Karpas-422 (cell line): Measurements from ENCODE around the gene GNPNAT1. TPM values are rescaled to one million over a fixed set of nuclear protein-coding genes. Genes with fewer than 3 reads are reported as not detected.

Experiments
- DNase-seq: peaks from one replicate; pipeline ENCODE4 v3.0.0-alpha.2; 2015
- H2AFZ ChIP-seq: fragments of 200-600 bp; sonication (generic); 2 replicates; pipeline ENCODE4 v1.6.1; 2014; ENCODE audit warnings: antibody characterized with exemption, low read length, mixed read lengths
- H3K27ac ChIP-seq: fragments of 200-600 bp; sonication (generic); 2 replicates; pipeline ENCODE4 v1.5.1; 2014; ENCODE audit warnings: mild to moderate bottlenecking, low read length, moderate library complexity
- H3K27me3 ChIP-seq: fragments of 200-600 bp; sonication (generic); 2 replicates; pipeline ENCODE4 v1.6.1; 2014; ENCODE audit warnings: low read length, mixed read lengths
- H3K36me3 ChIP-seq: fragments of 200-600 bp; sonication (generic); 2 replicates; pipeline ENCODE4 v1.6.1; 2014; ENCODE audit warnings: low read length, mixed read lengths; ENCODE audit not compliant: insufficient read depth
- H3K4me1 ChIP-seq: fragments of 200-600 bp; sonication (generic); 2 replicates; pipeline ENCODE4 v1.6.1; 2014; ENCODE audit warnings: mild to moderate bottlenecking, low read length, mixed read lengths
- H3K4me2 ChIP-seq: fragments of 200-600 bp; sonication (generic); 2 replicates; pipeline ENCODE4 v1.6.1; 2014; ENCODE audit warnings: low read length, low read depth, mild to moderate bottlenecking; ENCODE audit not compliant: poor library complexity, severe bottlenecking
- H3K4me3 ChIP-seq: fragments of 200-600 bp; sonication (generic); 2 replicates; pipeline ENCODE4 v1.5.1; 2014; ENCODE audit warnings: mild to moderate bottlenecking, antibody characterized with exemption, low read length, mixed read lengths
- H3K79me2 ChIP-seq: fragments of 200-600 bp; sonication (generic); 2 replicates; pipeline ENCODE4 v1.6.1; 2014; ENCODE audit warnings: mild to moderate bottlenecking, low read length, mixed read lengths
- H3K9ac ChIP-seq: fragments of 200-600 bp; sonication (generic); 2 replicates; pipeline ENCODE4 v1.6.0; 2014; ENCODE audit warnings: low read length
- H3K9me2 ChIP-seq: fragments of 200-600 bp; sonication (generic), shearing (Covaris generic); replicated peaks from 2 replicates; pipeline ENCODE4 v1.6.0; 2014; ENCODE audit warnings: mild to moderate bottlenecking, low read length, moderate library complexity; ENCODE audit not compliant: insufficient read depth
- H3K9me3 ChIP-seq: fragments of 300-700, 200-600 bp; sonication (generic); 2 replicates; pipeline ENCODE4 v1.6.1; 2014; ENCODE audit warnings: low read length, mixed read lengths
- H4K20me1 ChIP-seq: fragments of 200-600 bp; sonication (generic); 2 replicates; pipeline ENCODE4 v1.6.1; 2014; ENCODE audit warnings: mild to moderate bottlenecking, antibody characterized with exemption, low read length, low read depth; ENCODE audit not compliant: insufficient read depth
- total RNA-seq: library from RNA; depleted of rRNA; stranded (reverse); fragments of >200 nt; shearing (Covaris generic); gene quantifications from 2 replicates; pipeline ENCODE4 v1.2.3, GENCODE V29; 2014; ENCODE audit warnings: low replicate concordance

GNPNAT1 gene
- total RNA-seq, 1 experiment from 2014 or later = 30.7 TPM

DNA sequence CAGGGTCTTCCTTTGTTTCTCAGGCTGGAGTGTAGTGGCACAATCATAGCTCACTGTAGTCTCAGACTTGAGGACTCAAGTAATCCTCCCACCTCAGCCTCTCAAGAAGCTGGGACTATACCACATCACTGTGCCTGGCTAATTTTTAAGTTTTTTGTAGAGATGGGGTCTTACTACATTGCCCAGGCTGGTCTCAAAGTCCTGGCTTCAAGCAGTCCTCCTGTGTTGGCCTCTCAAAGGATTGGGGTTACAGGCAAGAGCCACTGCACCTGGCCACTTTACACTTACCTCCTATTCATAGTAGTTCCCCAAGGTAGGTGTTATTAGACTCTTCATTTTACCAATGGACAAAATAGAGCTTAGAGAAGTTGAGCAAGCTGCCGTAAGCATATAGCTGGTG is 32.3 kb downstream of the GNPNAT1 start:
- Histone ChIP-seq H3K9ac (no peak overlapping the region), H4K20me1 (no peaks in the 10 kb centered on the region), H3K4me2 (no peak overlapping the region), H3K9me2 (no peaks in the 10 kb centered on the region), H3K27me3 (no peaks in the 10 kb centered on the region), H3K9me3 (no peaks in the 10 kb centered on the region), H3K79me2 (peaks cover 15% of the 10 kb centered on the region), H3K4me1 (peaks cover 9% of the 10 kb centered on the region), H2AFZ (no peak overlapping the region), H3K36me3 (peaks cover 25% of the 10 kb centered on the region; the same call in 1 of the 2 replicates), H3K27ac (no peak overlapping the region), H3K4me3 (no peak overlapping the region)
- no peak for DNase-seq

DNA sequence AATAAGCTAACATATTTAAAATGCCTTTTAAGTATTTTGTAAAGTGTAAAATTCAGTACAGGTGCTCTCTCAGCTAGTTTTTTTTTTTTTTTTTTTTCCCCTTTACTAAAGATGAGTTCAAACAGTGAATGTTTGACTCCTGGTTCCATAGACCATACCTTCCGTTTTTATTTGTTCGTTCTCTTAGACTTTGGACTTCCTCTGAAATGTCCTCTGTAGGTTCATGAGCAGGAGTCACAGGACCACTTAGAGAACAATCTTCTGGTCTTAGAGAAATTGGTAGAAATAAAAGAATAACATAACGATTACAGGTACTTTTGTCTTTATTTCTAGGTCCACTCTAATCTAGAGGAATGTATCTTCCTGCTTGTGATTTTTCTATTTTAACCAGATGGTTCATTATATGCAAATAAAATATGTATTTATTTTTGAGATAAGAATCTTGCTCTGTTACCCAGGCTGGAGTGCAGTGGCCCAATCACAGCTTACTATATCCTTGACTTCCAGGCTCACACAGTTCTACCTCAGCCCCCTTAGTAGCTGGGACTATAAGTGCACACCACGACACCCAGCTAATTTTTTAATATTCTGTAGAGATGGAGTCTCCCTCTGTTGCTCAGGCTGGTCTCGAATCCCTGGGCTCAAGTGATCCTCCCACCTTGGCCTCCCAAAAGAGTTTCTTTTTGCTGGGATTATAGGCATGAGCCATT is 35.6 kb downstream of the GNPNAT1 start:
- H3K9ac ChIP-seq = no peak overlapping the region

DNA sequence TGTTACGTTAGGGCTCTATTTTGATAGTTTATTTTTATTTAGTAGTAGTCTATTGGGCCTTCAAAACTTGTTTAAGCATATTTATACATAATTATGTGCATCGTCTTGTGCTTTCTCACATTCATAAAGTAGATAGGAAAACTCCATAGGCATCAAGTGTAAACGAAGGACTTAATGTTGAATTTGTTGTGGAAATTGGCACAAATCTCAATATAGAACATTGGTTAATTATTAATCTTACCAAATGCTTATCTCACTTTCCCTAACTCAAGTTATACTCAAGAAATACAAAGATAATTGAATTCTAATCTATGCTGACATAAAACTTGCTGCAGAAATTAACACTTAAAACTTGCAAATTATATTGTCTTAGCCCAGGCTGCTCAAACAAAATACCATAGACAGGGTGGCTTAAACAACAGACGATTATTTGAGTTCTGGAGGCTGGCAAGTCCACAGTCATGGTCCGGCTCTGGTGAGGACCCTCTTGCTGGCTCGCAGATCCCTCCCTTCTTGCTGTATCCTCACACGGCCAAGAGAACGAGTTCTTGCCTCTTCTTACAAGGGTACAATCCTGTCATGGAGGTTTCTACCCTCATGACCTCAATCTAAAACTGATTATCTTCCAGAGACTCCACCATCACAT is 42.6 kb downstream of the GNPNAT1 start:
- Histone ChIP-seq H3K9ac (no peak overlapping the region), H2AFZ (no peak overlapping the region), H3K4me3 (no peak overlapping the region), H3K4me2 (no peak overlapping the region), H3K36me3 (peaks cover 53% of the 10 kb centered on the region; the same call in 1 of the 2 replicates), H3K27me3 (no peaks in the 10 kb centered on the region), H3K79me2 (peaks cover 38% of the 10 kb centered on the region), H3K9me2 (no peaks in the 10 kb centered on the region), H3K9me3 (no peaks in the 10 kb centered on the region), H3K4me1 (peaks cover 27% of the 10 kb centered on the region), H3K27ac (no peak overlapping the region), H4K20me1 (no peaks in the 10 kb centered on the region)
- DNase-seq = no peak

More for the DNA sequence above, 35.6 kb downstream of the GNPNAT1 start:
- H3K4me1 ChIP-seq = peaks cover 6% of the 10 kb centered on the region
- no peak overlapping the region for H3K4me3 ChIP-seq
- H3K36me3 ChIP-seq = peaks cover 31% of the 10 kb centered on the region; the same call in 1 of the 2 replicates
- no peak overlapping the region for H2AFZ ChIP-seq
- H3K79me2 ChIP-seq = peaks cover 4% of the 10 kb centered on the region; the same call in 1 of the 2 replicates
- H3K27ac ChIP-seq = no peak overlapping the region
- no peaks in the 10 kb centered on the region for H4K20me1 ChIP-seq
- no peaks in the 10 kb centered on the region for H3K9me3 ChIP-seq
- H3K9me2 ChIP-seq = no peaks in the 10 kb centered on the region
- H3K27me3 ChIP-seq = no peaks in the 10 kb centered on the region
- DNase-seq = no peak
- H3K4me2 ChIP-seq = no peak overlapping the region

DNA sequence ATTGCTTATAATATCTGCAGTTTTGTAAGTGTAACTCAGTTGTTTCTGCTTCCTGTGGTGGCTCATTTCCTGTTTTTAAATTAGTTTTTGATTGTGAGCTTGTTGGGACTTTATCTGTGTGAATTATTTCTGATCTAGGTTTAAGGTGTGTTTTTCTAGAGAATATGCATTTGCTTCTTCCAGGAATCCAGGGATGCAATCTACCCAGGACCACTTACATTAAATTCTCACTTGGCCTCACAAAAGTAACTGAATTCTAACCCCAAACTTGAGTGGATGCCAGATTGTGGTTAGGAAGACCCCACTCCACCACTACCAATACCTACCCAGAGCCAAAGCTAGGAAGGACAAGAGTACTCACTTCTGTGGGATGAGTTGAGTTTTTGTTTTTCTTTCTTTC is 49.5 kb downstream of the GNPNAT1 start:
- Histone ChIP-seq H3K9ac (peak overlapping the region; percentile 63), H4K20me1 (no peaks in the 10 kb centered on the region), H3K4me1 (peaks cover 52% of the 10 kb centered on the region), H3K9me3 (no peaks in the 10 kb centered on the region), H3K79me2 (peaks cover 91% of the 10 kb centered on the region), H3K4me2 (peak overlapping the region; percentile 73), H2AFZ (peak overlapping the region; percentile 32), H3K4me3 (peak overlapping the region; percentile 54), H3K36me3 (peaks cover 26% of the 10 kb centered on the region; the same call in 1 of the 2 replicates), H3K9me2 (no peaks in the 10 kb centered on the region), H3K27me3 (no peaks in the 10 kb centered on the region), H3K27ac (peak overlapping the region; percentile 93)
- no peak for DNase-seq

DNA sequence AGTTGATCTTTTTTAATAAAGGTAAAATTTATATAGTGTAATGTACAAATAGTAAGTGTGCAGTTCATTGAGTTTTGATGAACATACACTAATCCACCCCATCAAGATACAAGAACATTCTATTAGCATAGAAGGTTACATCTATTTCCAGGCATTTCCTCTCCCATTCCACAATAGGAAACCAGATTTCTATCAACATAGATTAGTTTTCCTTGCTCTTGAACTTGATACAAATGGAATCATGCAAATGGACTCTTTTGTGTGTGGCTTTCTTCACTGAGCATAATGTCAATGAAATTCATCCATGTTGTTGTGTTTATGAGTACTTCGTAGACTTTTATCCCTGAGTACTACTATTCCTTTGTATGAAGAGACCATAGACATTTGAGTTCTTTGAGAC is 50.7 kb downstream of the GNPNAT1 start:
- Histone ChIP-seq H3K9me3 (no peaks in the 10 kb centered on the region), H3K9me2 (no peaks in the 10 kb centered on the region), H3K27ac (peak overlapping the region; percentile 93), H4K20me1 (no peaks in the 10 kb centered on the region), H3K79me2 (peaks cover 94% of the 10 kb centered on the region), H3K4me3 (no peak overlapping the region), H3K27me3 (no peaks in the 10 kb centered on the region), H3K4me1 (peaks cover 60% of the 10 kb centered on the region), H3K4me2 (no peak overlapping the region), H3K36me3 (peaks cover 17% of the 10 kb centered on the region; the same call in 1 of the 2 replicates), H2AFZ (no peak overlapping the region), H3K9ac (no peak overlapping the region)
- DNase-seq = no peak

DNA sequence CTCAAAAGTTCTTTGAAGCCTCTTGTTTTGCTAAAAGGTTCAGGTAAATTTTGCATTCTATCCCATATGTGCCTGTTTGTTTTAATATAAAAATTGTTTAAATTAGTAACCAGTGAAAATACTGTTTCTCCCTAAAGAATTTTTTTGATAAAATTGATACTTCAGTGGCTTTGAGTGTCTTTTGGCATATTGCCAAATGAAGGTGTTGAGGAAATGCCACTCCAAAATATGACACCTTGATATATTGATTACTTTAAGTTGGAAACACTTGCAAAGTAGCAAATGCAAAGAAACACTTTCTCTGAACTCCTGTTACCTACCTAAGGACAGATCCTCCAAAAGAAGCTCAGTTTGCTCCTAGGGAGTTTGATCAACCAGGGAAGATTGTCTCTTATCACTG is 53.0 kb downstream of the GNPNAT1 start:
- H4K20me1 ChIP-seq = no peaks in the 10 kb centered on the region
- no peaks in the 10 kb centered on the region for H3K27me3 ChIP-seq
- H3K9ac ChIP-seq = no peak overlapping the region
- H3K4me3 ChIP-seq = no peak overlapping the region
- DNase-seq = no peak
- H3K4me2 ChIP-seq = no peak overlapping the region
- H3K27ac ChIP-seq = no peak overlapping the region
- H3K9me2 ChIP-seq = no peaks in the 10 kb centered on the region
- peaks cover 97% of the 10 kb centered on the region for H3K79me2 ChIP-seq
- H3K9me3 ChIP-seq = no peaks in the 10 kb centered on the region
- H3K4me1 ChIP-seq = peaks cover 57% of the 10 kb centered on the region
- H3K36me3 ChIP-seq = peaks cover 13% of the 10 kb centered on the region; the same call in 1 of the 2 replicates
- H2AFZ ChIP-seq = no peak overlapping the region

DNA sequence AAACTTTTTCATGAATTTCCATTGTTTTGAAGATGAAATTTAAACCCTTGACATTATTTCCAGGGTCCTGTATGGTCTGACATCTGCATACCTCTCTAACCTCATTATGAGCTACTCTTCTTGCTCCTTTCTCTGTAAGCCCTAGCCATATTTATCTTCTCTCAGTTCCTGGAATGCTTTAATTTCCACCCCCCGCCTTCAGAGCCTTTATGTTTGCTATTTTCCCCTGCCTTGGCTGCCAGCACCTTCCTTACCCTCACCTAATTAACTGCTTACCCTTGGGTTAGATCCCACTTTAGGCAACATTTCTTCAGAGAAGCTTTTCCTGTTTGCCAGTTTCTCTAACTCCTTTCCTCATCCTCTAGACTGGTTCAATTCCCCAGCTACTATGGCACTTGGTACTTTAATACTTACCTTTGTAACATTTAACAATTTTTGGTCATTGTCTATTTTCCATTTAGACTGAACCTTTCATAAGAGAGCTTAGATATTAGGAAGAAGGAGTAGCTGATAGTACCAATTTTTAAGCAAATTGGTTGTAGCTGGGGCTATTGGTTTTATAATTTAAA is 55.4 kb downstream of the GNPNAT1 start:
- no peak overlapping the region for H2AFZ ChIP-seq
- no peak overlapping the region for H3K9ac ChIP-seq
- H3K36me3 ChIP-seq = peaks cover 21% of the 10 kb centered on the region; the same call in 1 of the 2 replicates
- H3K9me2 ChIP-seq = no peaks in the 10 kb centered on the region
- peaks cover 99% of the 10 kb centered on the region for H3K79me2 ChIP-seq
- peaks cover 43% of the 10 kb centered on the region for H3K4me1 ChIP-seq
- no peak overlapping the region for H3K4me2 ChIP-seq
- H4K20me1 ChIP-seq = no peaks in the 10 kb centered on the region
- no peaks in the 10 kb centered on the region for H3K9me3 ChIP-seq
- H3K27me3 ChIP-seq = no peaks in the 10 kb centered on the region
- H3K27ac ChIP-seq = peak overlapping the region; percentile 40
- DNase-seq = no peak
- H3K4me3 ChIP-seq = no peak overlapping the region

DNA sequence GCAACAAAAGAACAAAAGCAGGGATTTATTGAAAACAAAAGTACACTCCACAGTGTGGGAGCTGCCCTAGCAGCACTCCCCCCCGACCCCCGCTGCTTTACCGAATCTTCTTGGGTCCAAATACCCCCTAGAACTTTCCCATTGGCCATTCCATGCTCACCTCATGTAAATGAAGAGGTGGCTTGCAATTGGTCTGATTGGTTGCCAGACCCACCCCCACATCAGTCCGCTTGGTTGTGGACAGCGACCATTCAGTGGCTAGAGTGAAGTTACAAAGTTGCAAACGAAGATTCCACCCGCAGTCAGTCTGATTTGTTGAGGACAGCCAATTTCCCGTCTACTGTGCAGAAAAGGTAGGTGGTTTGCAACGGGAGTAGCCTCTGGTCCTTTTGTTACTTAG is 57.6 kb downstream of the GNPNAT1 start:
- Histone ChIP-seq H3K27me3 (no peaks in the 10 kb centered on the region), H3K79me2 (peaks cover 87% of the 10 kb centered on the region), H3K4me2 (no peak overlapping the region), H3K4me1 (peaks cover 45% of the 10 kb centered on the region), H3K9me2 (no peaks in the 10 kb centered on the region), H3K9me3 (no peaks in the 10 kb centered on the region), H4K20me1 (no peaks in the 10 kb centered on the region), H3K27ac (no peak overlapping the region), H3K9ac (no peak overlapping the region), H3K4me3 (no peak overlapping the region), H3K36me3 (peaks cover 12% of the 10 kb centered on the region; the same call in 1 of the 2 replicates), H2AFZ (no peak overlapping the region)
- no peak for DNase-seq
